Natural killer cell (primary cell): Measurements from ENCODE around the gene KRTAP10-10. TPM values are rescaled to one million over a fixed set of nuclear protein-coding genes. Genes with fewer than 3 reads are reported as not detected.
"Not testable (repeated sequence)": the region's sequence is repeated elsewhere in the genome, so short reads cannot be mapped to it uniquely, and the experiment has no call there.

Experiments
- ATAC-seq, 3 donors: fragments of 150-1000 bp in 2 of 3; fragments of 200-7000 bp in 1 of 3; cut with Tn5 transposase; 1 replicate in 1 of 3; 2 replicates in 2 of 3; pipeline ENCODE4 v1.10.0; 2021; ENCODE audit warnings: mild to moderate bottlenecking in 2 of 3, moderate library complexity in 2 of 3
- DNase-seq, 2 donors: peaks; one replicate each; pipeline versions ENCODE4 v3.0.0 to v3.0.0-alpha.2; 2013 to 2021; ENCODE audit warnings: mixed read lengths in 1 of 2
- H3K27ac ChIP-seq: one replicate; pipeline ENCODE4 v1.5.1; 2013; ENCODE audit warnings: mild to moderate bottlenecking, low read length
- H3K27me3 ChIP-seq: one replicate; pipeline ENCODE4 v1.6.1; 2013; ENCODE audit warnings: low read length; ENCODE audit not compliant: control insufficient read depth, insufficient read depth
- H3K36me3 ChIP-seq: one replicate; pipeline ENCODE4 v1.6.1; 2013; ENCODE audit warnings: low read length; ENCODE audit not compliant: control insufficient read depth, insufficient read depth
- H3K4me1 ChIP-seq: one replicate; pipeline ENCODE4 v1.6.1; 2013; ENCODE audit warnings: low read length; ENCODE audit not compliant: control insufficient read depth, insufficient read depth
- H3K4me3 ChIP-seq: one replicate; pipeline ENCODE4 v1.5.1; 2013; ENCODE audit warnings: low read length
- H3K9me3 ChIP-seq: one replicate; pipeline ENCODE4 v1.6.1; 2013; ENCODE audit warnings: low read length; ENCODE audit not compliant: control insufficient read depth, insufficient read depth
- H3K27ac Mint-ChIP-seq, 2 donors: one replicate each; pipeline ENCODE4 v1.8.0; 2022; ENCODE audit warnings: mild to moderate bottlenecking in 2 of 2, mixed read lengths in 2 of 2, moderate library complexity in 1 of 2
- H3K27me3 Mint-ChIP-seq, 2 donors: one replicate each; pipeline ENCODE4 v1.8.0; 2022; ENCODE audit warnings: low read depth in 2 of 2, mixed read lengths in 2 of 2
- H3K36me3 Mint-ChIP-seq: one replicate; pipeline ENCODE4 v1.8.0; 2022; ENCODE audit warnings: mixed read lengths
- H3K4me1 Mint-ChIP-seq, 2 donors: one replicate each; pipeline ENCODE4 v1.8.0; 2022; ENCODE audit warnings: mixed read lengths in 2 of 2
- H3K4me3 Mint-ChIP-seq: one replicate; pipeline ENCODE4 v1.8.0; 2022; ENCODE audit warnings: mild to moderate bottlenecking, moderate library complexity, mixed read lengths
- H3K9me3 Mint-ChIP-seq, 2 donors: one replicate each; pipeline ENCODE4 v1.8.0; 2022; ENCODE audit warnings: mixed read lengths in 2 of 2
- WGBS: methylation state at CpG from one replicate; pipeline ENCODE4 v1.1.7; 2013; ENCODE audit warnings: missing lambda C conversion rate; ENCODE audit not compliant: insufficient coverage; 5-methylcytosine and 5-hydroxymethylcytosine counted together
- intact Hi-C: fragments of 100-400 bp; cut with micrococcal nuclease; formaldehyde crosslinking; loops from one replicate; pipeline ENCODE4 v1.14.2; 2022
- total RNA-seq, 4 donors: library from RNA; stranded (reverse); fragments of 120-200 nt in 1 of 4; gene quantifications; one replicate each; pipeline versions ENCODE4 v1.2.3 to v1.2.4, GENCODE V29; 2013 to 2022
- TF ChIP-seq, protein P1 (sequence below): fragments of 200-600 bp; IDR thresholded peaks from one replicate; pipeline ENCODE4 v1.8.0; 2022; ENCODE audit warnings: antibody characterized with exemption

The KRTAP10-10 gene
- total RNA-seq, 3 donors from 2014 or later (not counting 1 experiment from before 2014, with no cell fraction given), result not detected

- Histone ChIP-seq H3K4me1 (no peaks in the 10 kb centered on the region), H3K4me3 (no peak overlapping the region), H3K27me3 (no peaks in the 10 kb centered on the region), H3K36me3 (no peaks in the 10 kb centered on the region), H3K27ac (no peak overlapping the region), H3K9me3 (peaks cover 11% of the 10 kb centered on the region)
- Mint-ChIP-seq H3K36me3 (peaks cover 3% of the 10 kb centered on the region), H3K27me3 (peaks cover 18 to 22% of the 10 kb centered on the region in 2 donors), H3K4me1 (peaks cover 0 to 5% of the 10 kb centered on the region in 2 donors), H3K4me3 (no peak overlapping the region), H3K27ac (no peak overlapping the region), H3K9me3 (peaks cover 0 to 8% of the 10 kb centered on the region in 2 donors)
- no peak for DNase-seq
- 89% methylated on average over 12 of the region's 12 CpGs for WGBS
- no peak for ATAC-seq
- TF ChIP-seq, protein P1, sequence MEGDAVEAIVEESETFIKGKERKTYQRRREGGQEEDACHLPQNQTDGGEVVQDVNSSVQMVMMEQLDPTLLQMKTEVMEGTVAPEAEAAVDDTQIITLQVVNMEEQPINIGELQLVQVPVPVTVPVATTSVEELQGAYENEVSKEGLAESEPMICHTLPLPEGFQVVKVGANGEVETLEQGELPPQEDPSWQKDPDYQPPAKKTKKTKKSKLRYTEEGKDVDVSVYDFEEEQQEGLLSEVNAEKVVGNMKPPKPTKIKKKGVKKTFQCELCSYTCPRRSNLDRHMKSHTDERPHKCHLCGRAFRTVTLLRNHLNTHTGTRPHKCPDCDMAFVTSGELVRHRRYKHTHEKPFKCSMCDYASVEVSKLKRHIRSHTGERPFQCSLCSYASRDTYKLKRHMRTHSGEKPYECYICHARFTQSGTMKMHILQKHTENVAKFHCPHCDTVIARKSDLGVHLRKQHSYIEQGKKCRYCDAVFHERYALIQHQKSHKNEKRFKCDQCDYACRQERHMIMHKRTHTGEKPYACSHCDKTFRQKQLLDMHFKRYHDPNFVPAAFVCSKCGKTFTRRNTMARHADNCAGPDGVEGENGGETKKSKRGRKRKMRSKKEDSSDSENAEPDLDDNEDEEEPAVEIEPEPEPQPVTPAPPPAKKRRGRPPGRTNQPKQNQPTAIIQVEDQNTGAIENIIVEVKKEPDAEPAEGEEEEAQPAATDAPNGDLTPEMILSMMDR, result no peak
- intact Hi-C loops, result no loop called here
Observed at GRCh38 chr21:44639331-44639655, 2.1 kb downstream of the KRTAP10-10 start.

DNA sequence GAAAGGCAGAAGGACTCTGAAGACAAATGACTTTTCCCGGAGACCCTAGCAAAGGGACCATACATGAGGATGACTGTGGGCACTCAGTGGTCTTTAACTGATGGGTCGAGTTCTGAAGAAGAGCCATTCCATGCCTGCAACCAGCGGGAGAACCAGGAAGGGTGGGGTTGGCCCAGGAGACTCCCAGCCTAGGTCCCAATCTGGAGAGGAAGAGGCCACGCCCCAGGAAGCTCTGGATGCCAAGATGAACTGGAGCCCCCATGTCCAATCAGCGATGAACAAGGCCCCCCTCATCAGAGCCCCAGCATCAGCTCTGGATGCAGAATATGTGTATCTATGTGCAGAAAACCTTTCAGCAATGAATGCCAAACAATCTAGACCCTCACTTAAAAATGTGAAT, 3.6 kb downstream of the KRTAP10-10 start:
- H3K36me3 ChIP-seq, result no peaks in the 10 kb centered on the region
- peaks cover 4 to 16% of the 10 kb centered on the region in 2 donors for H3K9me3 Mint-ChIP-seq
- TF ChIP-seq, protein P1, result no peak
- H3K27me3 Mint-ChIP-seq, result peaks cover 19 to 24% of the 10 kb centered on the region in 2 donors
- H3K27ac Mint-ChIP-seq, result no peak overlapping the region
- no peaks in the 10 kb centered on the region for H3K4me1 ChIP-seq
- WGBS, result 92% methylated on average over 5 of the region's 5 CpGs
- peaks cover 11% of the 10 kb centered on the region for H3K36me3 Mint-ChIP-seq
- H3K4me3 Mint-ChIP-seq, result no peak overlapping the region
- H3K27ac ChIP-seq, result no peak overlapping the region
- DNase-seq (no peak), ATAC-seq (no peak)
- intact Hi-C loops, result no loop called here
- H3K4me3 ChIP-seq, result no peak overlapping the region
- H3K9me3 ChIP-seq, result peaks cover 17% of the 10 kb centered on the region
- peaks cover 2% of the 10 kb centered on the region for H3K27me3 ChIP-seq
- H3K4me1 Mint-ChIP-seq, result peaks cover 0 to 5% of the 10 kb centered on the region in 2 donors

GRCh38 chr21:44643741-44644310, 6.7 kb downstream of the KRTAP10-10 start:
- intact Hi-C loops, result no loop called here
- H3K9me3 ChIP-seq, result peaks cover 17% of the 10 kb centered on the region
- Mint-ChIP-seq H3K9me3 (peaks cover 4 to 16% of the 10 kb centered on the region in 2 donors), H3K27me3 (peaks cover 14 to 23% of the 10 kb centered on the region in 2 donors), H3K4me1 (peaks cover 0 to 9% of the 10 kb centered on the region in 2 donors), H3K4me3 (no peak overlapping the region), H3K27ac (no peak overlapping the region), H3K36me3 (peaks cover 11% of the 10 kb centered on the region)
- no peaks in the 10 kb centered on the region for H3K36me3 ChIP-seq
- H3K4me1 ChIP-seq, result peaks cover 3% of the 10 kb centered on the region
- ATAC-seq, result no peak
- WGBS, result 75% methylated on average over 13 of the region's 14 CpGs
- no peak overlapping the region for H3K27ac ChIP-seq
- TF ChIP-seq, protein P1, result no peak
- no peak for DNase-seq
- H3K4me3 ChIP-seq, result no peak overlapping the region
- peaks cover 2% of the 10 kb centered on the region for H3K27me3 ChIP-seq

DNA sequence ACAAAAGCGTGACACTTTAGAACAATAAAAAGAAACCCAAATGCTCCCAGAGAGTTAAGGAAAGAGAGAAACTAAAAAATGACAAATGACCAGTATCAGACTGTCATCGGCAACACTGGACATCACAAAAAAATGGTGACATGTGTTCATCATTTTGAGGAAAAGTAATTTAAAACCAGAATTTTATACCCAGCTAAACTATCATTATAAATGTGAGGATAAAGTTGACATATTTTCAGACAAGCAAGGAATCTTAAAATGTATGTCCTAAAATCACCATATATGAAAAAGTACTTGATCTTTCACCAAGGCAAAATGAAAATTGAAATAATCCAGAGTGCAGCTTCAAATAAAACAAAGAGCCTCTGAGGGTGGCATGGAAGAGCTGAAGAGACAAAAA, 7.7 kb downstream of the KRTAP10-10 start:
- Histone ChIP-seq H3K9me3 (peaks cover 17% of the 10 kb centered on the region), H3K27me3 (peaks cover 2% of the 10 kb centered on the region), H3K4me1 (peaks cover 6% of the 10 kb centered on the region), H3K4me3 (no peak overlapping the region), H3K36me3 (no peaks in the 10 kb centered on the region), H3K27ac (no peak overlapping the region)
- peaks cover 11% of the 10 kb centered on the region for H3K36me3 Mint-ChIP-seq
- ATAC-seq (no peak), DNase-seq (no peak)
- no CpG with 5 or more reads among the region's 2 CpGs for WGBS
- H3K27ac Mint-ChIP-seq, result no peak overlapping the region
- H3K4me3 Mint-ChIP-seq, result no peak overlapping the region
- peaks cover 0 to 9% of the 10 kb centered on the region in 2 donors for H3K4me1 Mint-ChIP-seq
- intact Hi-C loops, result no loop called here
- H3K9me3 Mint-ChIP-seq, result peaks cover 4 to 16% of the 10 kb centered on the region in 2 donors
- TF ChIP-seq, protein P1, result no peak
- H3K27me3 Mint-ChIP-seq, result peaks cover 12 to 20% of the 10 kb centered on the region in 2 donors

- H3K27ac ChIP-seq, intact Hi-C loops, H3K4me3 ChIP-seq, ATAC-seq, DNase-seq, H3K27ac Mint-ChIP-seq, H3K27me3 Mint-ChIP-seq, H3K4me1 ChIP-seq, H3K36me3 ChIP-seq, H3K27me3 ChIP-seq, H3K4me3 Mint-ChIP-seq, H3K9me3 Mint-ChIP-seq: not testable (repeated sequence)
- peaks cover 13% of the 10 kb centered on the region for H3K9me3 ChIP-seq
- peaks cover 11% of the 10 kb centered on the region for H3K36me3 Mint-ChIP-seq
- H3K4me1 Mint-ChIP-seq, result peaks cover 0 to 12% of the 10 kb centered on the region in 2 donors
- 80% methylated on average over 21 of the region's 21 CpGs for WGBS
Observed at GRCh38 chr21:44646366-44647221, 9.4 kb downstream of the KRTAP10-10 start, which contains the start of gene KRTAP10-11. Gene KRTAP10-11 (plus strand): TSS chr21:44646414. CDS start chr21:44646459, 45 bp downstream.
